ENCODE data around the gene CITED1.

GRCh38 chrX:72317139-72317538, 11.4 kb upstream of the CITED1 start:
- TF ChIP-seq MBNL3 (CRISPR knock-in tag; conservative IDR thresholded peaks at IDR 0.05) (no peak), KDM3A (CRISPR knock-in tag; IDR thresholded peaks at IDR 0.05; ENCODE audit: low read depth) (no peak)
